ENCODE results near the gene JAKMIP2. TPM values are rescaled to one million over a fixed set of nuclear protein-coding genes. Genes with fewer than 3 reads are reported as not detected.

JAKMIP2 gene
- total RNA-seq, 1 experiment from 2014 or later, result 1.2 TPM

- no peaks in the 10 kb centered on the region for H3K4me1 Mint-ChIP-seq (ENCODE audit: low read depth, unreplicated experiment)
- Histone ChIP-seq H3K4me3 (ENCODE audit: low read depth, low read length) (no peak overlapping the region), H3K36me3 (ENCODE audit: control insufficient read depth, insufficient read depth, low read length) (no peaks in the 10 kb centered on the region), H3K9me3 (no peaks in the 10 kb centered on the region), H3K4me1 (no peaks in the 10 kb centered on the region), H3K27me3 (replicated peaks; ENCODE audit: control insufficient read depth, insufficient read depth, low read length) (no peaks in the 10 kb centered on the region)
- H3K9me3 Mint-ChIP-seq (ENCODE audit: unreplicated experiment), result no peaks in the 10 kb centered on the region
- ChIA-PET CTCF (no interaction called here), POLR2A (no interaction called here)
- intact Hi-C loops (cut with micrococcal nuclease; ENCODE audit: unreplicated experiment), result no loop called here
- H3K27me3 Mint-ChIP-seq (ENCODE audit: insufficient read depth, unreplicated experiment), result no peaks in the 10 kb centered on the region
- no TSS peak for BruUV-seq (replicated peaks)
- DNase-seq, result no peak
- no peak overlapping the region for H3K27ac Mint-ChIP-seq (ENCODE audit: unreplicated experiment)
- TF ChIP-seq CTCF (IDR thresholded peaks at IDR 0.05; ENCODE audit: insufficient read depth in 1 of 2, low read depth in 1 of 2, low read length in 1 of 2, severe bottlenecking in 1 of 2, unreplicated experiment in 1 of 2), result no peak
- no peaks in the 10 kb centered on the region for H3K36me3 Mint-ChIP-seq (ENCODE audit: insufficient read depth, unreplicated experiment)
- no peak overlapping the region for H3K4me3 Mint-ChIP-seq (ENCODE audit: unreplicated experiment)
Observed at GRCh38 chr5:147753765-147754164, 28.8 kb downstream of the JAKMIP2 start.

GRCh38 chr5:147752666-147753290, 29.8 kb downstream of the JAKMIP2 start:
- DNase-seq, result no peak
- POLR2A ChIA-PET, result no interaction called here
- TF ChIP-seq CTCF (IDR thresholded peaks at IDR 0.05; ENCODE audit: insufficient read depth in 1 of 2, low read depth in 1 of 2, low read length in 1 of 2, severe bottlenecking in 1 of 2, unreplicated experiment in 1 of 2), result no peak
- CTCF ChIA-PET, result no interaction called here
- Mint-ChIP-seq H3K4me3 (ENCODE audit: unreplicated experiment) (no peak overlapping the region), H3K36me3 (ENCODE audit: insufficient read depth, unreplicated experiment) (no peaks in the 10 kb centered on the region), H3K4me1 (ENCODE audit: low read depth, unreplicated experiment) (peaks cover 1% of the 10 kb centered on the region), H3K9me3 (ENCODE audit: unreplicated experiment) (no peaks in the 10 kb centered on the region), H3K27me3 (ENCODE audit: insufficient read depth, unreplicated experiment) (no peaks in the 10 kb centered on the region), H3K27ac (ENCODE audit: unreplicated experiment) (no peak overlapping the region)
- no peaks in the 10 kb centered on the region for H3K9me3 ChIP-seq
- no peak overlapping the region for H3K4me3 ChIP-seq (ENCODE audit: low read depth, low read length)
- no peaks in the 10 kb centered on the region for H3K36me3 ChIP-seq (ENCODE audit: control insufficient read depth, insufficient read depth, low read length)
- intact Hi-C loops (cut with micrococcal nuclease; ENCODE audit: unreplicated experiment), result no loop called here
- no TSS peak for BruUV-seq (replicated peaks)
- H3K27me3 ChIP-seq (replicated peaks; ENCODE audit: control insufficient read depth, insufficient read depth, low read length), result no peaks in the 10 kb centered on the region
- H3K4me1 ChIP-seq, result 0 out of 2 replicates have a peak, but pooled peaks cover 4% of the 10 kb centered on the region

GRCh38 chr5:147752033-147752432, 30.5 kb downstream of the JAKMIP2 start:
- H3K27ac Mint-ChIP-seq (ENCODE audit: unreplicated experiment), result no peak overlapping the region
- ChIA-PET POLR2A (no interaction called here), CTCF (no interaction called here)
- BruUV-seq (replicated peaks), result no TSS peak
- no peaks in the 10 kb centered on the region for H3K36me3 Mint-ChIP-seq (ENCODE audit: insufficient read depth, unreplicated experiment)
- intact Hi-C loops (cut with micrococcal nuclease; ENCODE audit: unreplicated experiment), result no loop called here
- TF ChIP-seq CTCF (IDR thresholded peaks at IDR 0.05; ENCODE audit: insufficient read depth in 1 of 2, low read depth in 1 of 2, low read length in 1 of 2, severe bottlenecking in 1 of 2, unreplicated experiment in 1 of 2), result no peak
- no peak overlapping the region for H3K4me3 Mint-ChIP-seq (ENCODE audit: unreplicated experiment)
- Histone ChIP-seq H3K4me3 (ENCODE audit: low read depth, low read length) (no peak overlapping the region), H3K27me3 (replicated peaks; ENCODE audit: control insufficient read depth, insufficient read depth, low read length) (no peaks in the 10 kb centered on the region), H3K9me3 (no peaks in the 10 kb centered on the region), H3K36me3 (ENCODE audit: control insufficient read depth, insufficient read depth, low read length) (no peaks in the 10 kb centered on the region), H3K4me1 (peaks cover 12% of the 10 kb centered on the region; the same call in 1 of the 2 replicates)
- DNase-seq, result no peak
- peaks cover 7% of the 10 kb centered on the region for H3K4me1 Mint-ChIP-seq (ENCODE audit: low read depth, unreplicated experiment)
- H3K27me3 Mint-ChIP-seq (ENCODE audit: insufficient read depth, unreplicated experiment), result no peaks in the 10 kb centered on the region
- H3K9me3 Mint-ChIP-seq (ENCODE audit: unreplicated experiment), result no peaks in the 10 kb centered on the region
